ENCODE measurements around the gene ABCF1. TPM values are rescaled to one million over a fixed set of nuclear protein-coding genes. Genes with fewer than 3 reads are reported as not detected.
A peak's percentile ranks its signal among the peaks of the same experiment; 100 is the strongest.

Gene ABCF1
- total and polyA plus RNA-seq, 2 of the 8 experiments (the other 6 are each of a cell fraction or from before 2014, with no cell fraction given): 48.8 to 123 TPM

DNA sequence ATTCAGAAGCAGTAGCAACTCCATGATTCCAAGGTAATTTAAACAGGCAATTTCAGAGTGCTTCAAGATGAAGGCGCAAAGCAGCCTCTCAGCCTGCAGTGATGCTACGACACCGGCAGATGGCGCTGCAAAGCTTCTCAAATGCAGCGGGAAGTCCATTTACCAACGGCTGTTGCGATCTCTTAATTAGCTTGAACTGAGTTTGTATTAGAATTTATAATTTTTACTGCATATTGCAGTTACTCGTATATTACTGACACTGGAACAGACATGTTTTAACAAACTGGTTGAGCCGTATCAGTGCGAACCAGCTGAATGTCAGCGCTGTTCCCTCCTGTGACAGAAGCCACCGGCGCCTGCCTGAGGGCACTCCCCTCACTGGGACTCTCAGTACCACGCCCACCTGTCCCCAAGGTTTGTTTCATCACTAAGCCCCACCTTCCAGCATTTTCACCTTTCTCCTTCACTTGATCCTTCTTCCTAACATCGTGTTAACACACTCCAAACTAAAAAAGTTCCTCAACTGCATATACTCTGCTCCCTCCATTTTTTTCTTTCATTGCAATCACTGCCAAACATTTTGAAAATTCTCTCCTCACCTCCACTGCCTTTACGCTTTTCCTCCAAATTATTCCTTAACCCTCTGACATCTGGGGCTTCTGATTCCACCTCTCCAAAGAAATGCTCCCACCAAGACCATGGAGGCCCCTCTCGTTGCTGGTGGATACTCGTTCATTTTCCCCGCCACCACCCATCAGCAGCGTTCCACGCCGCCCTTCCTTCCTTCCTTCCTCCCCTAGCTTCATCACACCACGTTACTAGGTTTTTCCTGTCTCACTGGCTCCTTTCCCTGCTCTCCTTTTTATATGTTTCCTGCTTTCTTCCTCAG is 29.5 kb upstream of the ABCF1 start (continued):
- TF ChIP-seq, protein P1, sequence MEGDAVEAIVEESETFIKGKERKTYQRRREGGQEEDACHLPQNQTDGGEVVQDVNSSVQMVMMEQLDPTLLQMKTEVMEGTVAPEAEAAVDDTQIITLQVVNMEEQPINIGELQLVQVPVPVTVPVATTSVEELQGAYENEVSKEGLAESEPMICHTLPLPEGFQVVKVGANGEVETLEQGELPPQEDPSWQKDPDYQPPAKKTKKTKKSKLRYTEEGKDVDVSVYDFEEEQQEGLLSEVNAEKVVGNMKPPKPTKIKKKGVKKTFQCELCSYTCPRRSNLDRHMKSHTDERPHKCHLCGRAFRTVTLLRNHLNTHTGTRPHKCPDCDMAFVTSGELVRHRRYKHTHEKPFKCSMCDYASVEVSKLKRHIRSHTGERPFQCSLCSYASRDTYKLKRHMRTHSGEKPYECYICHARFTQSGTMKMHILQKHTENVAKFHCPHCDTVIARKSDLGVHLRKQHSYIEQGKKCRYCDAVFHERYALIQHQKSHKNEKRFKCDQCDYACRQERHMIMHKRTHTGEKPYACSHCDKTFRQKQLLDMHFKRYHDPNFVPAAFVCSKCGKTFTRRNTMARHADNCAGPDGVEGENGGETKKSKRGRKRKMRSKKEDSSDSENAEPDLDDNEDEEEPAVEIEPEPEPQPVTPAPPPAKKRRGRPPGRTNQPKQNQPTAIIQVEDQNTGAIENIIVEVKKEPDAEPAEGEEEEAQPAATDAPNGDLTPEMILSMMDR (IDR thresholded peaks at IDR 0.05; ENCODE audit: control extremely low read depth in 1 of 3, insufficient read depth in 1 of 3, low read depth in 1 of 3, low read length in 3 of 3): peak; percentile 87 to 97 (median 91)
- TF ChIP-seq TAF1 (IDR thresholded peaks at IDR 0.05; ENCODE audit: low read depth, low read length) (0 out of 2 replicates have a peak, but pooled peaks have one; percentile 19), KDM1A (IDR thresholded peaks at IDR 0.05; ENCODE audit: borderline replicate concordance, low read length) (no peak), EZH2 (IDR thresholded peaks at IDR 0.05; ENCODE audit: low read depth, low read length, severe bottlenecking) (no peak), CHD1 (IDR thresholded peaks at IDR 0.05; ENCODE audit: low read depth, low read length) (no peak), SP1 (IDR thresholded peaks at IDR 0.05; ENCODE audit: low read depth, low read length) (no peak), HDAC6 (IDR thresholded peaks at IDR 0.05; ENCODE audit: low read depth, low read length) (no peak), EGR1 (IDR thresholded peaks at IDR 0.05; ENCODE audit: borderline replicate concordance, low read depth, low read length) (no peak), NRF1 (IDR thresholded peaks at IDR 0.05; ENCODE audit: low read depth, low read length) (peak; percentile 11; the same call in 1 of the 2 replicates), CREB1 (IDR thresholded peaks at IDR 0.05) (peak; percentile 66), CHD2 (IDR thresholded peaks at IDR 0.05; ENCODE audit: low read length) (0 out of 2 replicates have a peak, but pooled peaks have one; percentile 18), KDM5A (IDR thresholded peaks at IDR 0.05; ENCODE audit: low read length) (no peak), RAD21 (IDR thresholded peaks at IDR 0.05 in 1 of 2, conservative IDR thresholded peaks at IDR 0.05 in 1 of 2; ENCODE audit: low read depth in 2 of 2, low read length in 2 of 2) (peak; percentile 52 to 65), FOSL1 (IDR thresholded peaks at IDR 0.05; ENCODE audit: insufficient read depth, low read depth, low read length) (no peak), CBX8 (IDR thresholded peaks at IDR 0.05; ENCODE audit: borderline replicate concordance, low read depth, low read length) (no peak), SIN3A (conservative IDR thresholded peaks at IDR 0.05 in 1 of 2, IDR thresholded peaks at IDR 0.05 in 1 of 2; ENCODE audit: low read depth in 1 of 2, low read length in 2 of 2) (peak; percentile 81 to 85; a peak in 3 of 4 replicates), MAFK (IDR thresholded peaks at IDR 0.05; ENCODE audit: low read depth, low read length) (no peak), RNF2 (IDR thresholded peaks at IDR 0.05; ENCODE audit: borderline replicate concordance, low read depth, low read length, missing control alignments, poor library complexity, severe bottlenecking) (no peak), NANOG (IDR thresholded peaks at IDR 0.05; ENCODE audit: insufficient read depth, low read depth, low read length, poor library complexity, severe bottlenecking) (no peak), POLR2AphosphoS5 (IDR thresholded peaks at IDR 0.05; ENCODE audit: low read depth, low read length) (no peak)
